22Rv1 (cell line): ENCODE measurements around the gene CCL8.

Experiments used
- H3K27ac ChIP-seq: fragments of 450-650 bp; 2 replicates; pipeline ENCODE4 v1.5.1; 2017
- CTCF ChIP-seq: fragments of 450-650 bp; IDR thresholded peaks from 2 replicates; pipeline ENCODE4 v1.5.1; 2017; ENCODE audit warnings: mild to moderate bottlenecking
- ZFX ChIP-seq: fragments of 450-650 bp; IDR thresholded peaks from 2 replicates; pipeline ENCODE4 v1.6.1; 2017; ENCODE audit warnings: antibody characterized with exemption, borderline replicate concordance

CCL8 gene

GRCh38 chr17:34290586-34290985 is 28.6 kb upstream of the CCL8 start:
- no peak overlapping the region for H3K27ac ChIP-seq
- TF ChIP-seq ZFX (no peak), CTCF (no peak)

GRCh38 chr17:34291721-34292348 is 27.4 kb upstream of the CCL8 start:
- no peak overlapping the region for H3K27ac ChIP-seq
- TF ChIP-seq ZFX = no peak

- no peak overlapping the region for H3K27ac ChIP-seq
- TF ChIP-seq CTCF = no peak
- TF ChIP-seq ZFX = no peak
Observed at GRCh38 chr17:34299027-34299426, 20.2 kb upstream of the CCL8 start.

GRCh38 chr17:34299956-34300577 is 19.2 kb upstream of the CCL8 start:
- no peak for TF ChIP-seq CTCF
- TF ChIP-seq ZFX = no peak
- no peak overlapping the region for H3K27ac ChIP-seq

- TF ChIP-seq ZFX (no peak), CTCF (no peak)
- no peak overlapping the region for H3K27ac ChIP-seq
Observed at GRCh38 chr17:34300652-34301370, 18.4 kb upstream of the CCL8 start.

GRCh38 chr17:34301986-34302385 is 17.2 kb upstream of the CCL8 start:
- H3K27ac ChIP-seq = no peak overlapping the region
- TF ChIP-seq CTCF = no peak
- no peak for TF ChIP-seq ZFX

- no peak overlapping the region for H3K27ac ChIP-seq
- TF ChIP-seq CTCF (no peak), ZFX (no peak)
Observed at GRCh38 chr17:34302636-34303035, 16.6 kb upstream of the CCL8 start.
